ENCODE measurements around the gene ABCA10. TPM values are rescaled to one million over a fixed set of nuclear protein-coding genes. Genes with fewer than 3 reads are reported as not detected.

The ABCA10 gene
- total RNA-seq, 3 donors from 2014 or later = 0.13 to 0.41 TPM; not detected in 1

- Mint-ChIP-seq H3K4me1 (ENCODE audit: low read depth) (no peaks in the 10 kb centered on the region), H3K36me3 (ENCODE audit: insufficient read depth) (peaks cover 2% of the 10 kb centered on the region), H3K4me3 (no peak overlapping the region), H3K9me3 (no peaks in the 10 kb centered on the region), H3K27me3 (ENCODE audit: low read depth) (no peaks in the 10 kb centered on the region)
- no peak for ATAC-seq
- no peak for DNase-seq
Measured at GRCh38 chr17:69166957-69167356, 61.7 kb downstream of the ABCA10 start.

- H3K4me1 Mint-ChIP-seq (ENCODE audit: low read depth) = no peaks in the 10 kb centered on the region
- DNase-seq = no peak
- H3K27me3 Mint-ChIP-seq (ENCODE audit: low read depth) = no peaks in the 10 kb centered on the region
- ATAC-seq = no peak
- no peaks in the 10 kb centered on the region for H3K9me3 Mint-ChIP-seq
- no peak overlapping the region for H3K4me3 Mint-ChIP-seq
- peaks cover under 1% of the 10 kb centered on the region for H3K36me3 Mint-ChIP-seq (ENCODE audit: insufficient read depth)
Measured at GRCh38 chr17:69164206-69164605, 64.4 kb downstream of the ABCA10 start.

- H3K36me3 Mint-ChIP-seq (ENCODE audit: insufficient read depth) = peaks cover 2% of the 10 kb centered on the region
- H3K27me3 Mint-ChIP-seq (ENCODE audit: low read depth) = no peaks in the 10 kb centered on the region
- no peak overlapping the region for H3K4me3 Mint-ChIP-seq
- H3K9me3 Mint-ChIP-seq = no peaks in the 10 kb centered on the region
- ATAC-seq = no peak
- no peaks in the 10 kb centered on the region for H3K4me1 Mint-ChIP-seq (ENCODE audit: low read depth)
- no peak for DNase-seq
Measured at GRCh38 chr17:69159418-69159817, 69.2 kb downstream of the ABCA10 start.

- no peak overlapping the region for H3K4me3 Mint-ChIP-seq
- peaks cover 15% of the 10 kb centered on the region for H3K36me3 Mint-ChIP-seq (ENCODE audit: insufficient read depth)
- no peak for ATAC-seq
- DNase-seq = no peak
- no peaks in the 10 kb centered on the region for H3K9me3 Mint-ChIP-seq
- no peaks in the 10 kb centered on the region for H3K27me3 Mint-ChIP-seq (ENCODE audit: low read depth)
- no peaks in the 10 kb centered on the region for H3K4me1 Mint-ChIP-seq (ENCODE audit: low read depth)
Measured at GRCh38 chr17:69154267-69154666, 74.4 kb downstream of the ABCA10 start.

GRCh38 chr17:69150333-69150732 is 78.3 kb downstream of the ABCA10 start:
- DNase-seq (no peak), ATAC-seq (no peak)
- H3K36me3 Mint-ChIP-seq (ENCODE audit: insufficient read depth) = peaks cover 16% of the 10 kb centered on the region
- no peak overlapping the region for H3K4me3 Mint-ChIP-seq
- H3K4me1 Mint-ChIP-seq (ENCODE audit: low read depth) = no peaks in the 10 kb centered on the region
- H3K27me3 Mint-ChIP-seq (ENCODE audit: low read depth) = no peaks in the 10 kb centered on the region
- no peaks in the 10 kb centered on the region for H3K9me3 Mint-ChIP-seq

GRCh38 chr17:69147460-69147859 is 81.2 kb downstream of the ABCA10 start:
- no peak for ATAC-seq
- H3K27me3 Mint-ChIP-seq (ENCODE audit: low read depth) = peaks cover 6% of the 10 kb centered on the region
- H3K4me1 Mint-ChIP-seq (ENCODE audit: low read depth) = no peaks in the 10 kb centered on the region

GRCh38 chr17:69144331-69145255 is 84.0 kb downstream of the ABCA10 start:
- peaks cover 6% of the 10 kb centered on the region for H3K27me3 Mint-ChIP-seq (ENCODE audit: low read depth)

More at GRCh38 chr17:69147460-69147859, 81.2 kb downstream of the ABCA10 start:
- Mint-ChIP-seq H3K9me3 (no peaks in the 10 kb centered on the region), H3K4me3 (no peak overlapping the region), H3K36me3 (ENCODE audit: insufficient read depth) (peaks cover 15% of the 10 kb centered on the region)
- no peak for DNase-seq

GRCh38 chr17:69143683-69144231 is 84.9 kb downstream of the ABCA10 start:
- no peak for ATAC-seq

More at GRCh38 chr17:69144331-69145255, 84.0 kb downstream of the ABCA10 start:
- Mint-ChIP-seq H3K36me3 (ENCODE audit: insufficient read depth) (peaks cover 2% of the 10 kb centered on the region), H3K4me1 (ENCODE audit: low read depth) (no peaks in the 10 kb centered on the region), H3K9me3 (no peaks in the 10 kb centered on the region), H3K4me3 (no peak overlapping the region)
- ATAC-seq (no peak), DNase-seq (no peak)

GRCh38 chr17:69143151-69143550 is 85.5 kb downstream of the ABCA10 start:
- ATAC-seq (no peak), DNase-seq (no peak)
- Mint-ChIP-seq H3K4me1 (ENCODE audit: low read depth) (no peaks in the 10 kb centered on the region), H3K9me3 (no peaks in the 10 kb centered on the region), H3K36me3 (ENCODE audit: insufficient read depth) (peaks cover 2% of the 10 kb centered on the region), H3K27me3 (ENCODE audit: low read depth) (peaks cover 6% of the 10 kb centered on the region), H3K4me3 (no peak overlapping the region)

More at GRCh38 chr17:69143683-69144231, 84.9 kb downstream of the ABCA10 start:
- H3K4me3 Mint-ChIP-seq = no peak overlapping the region
- no peaks in the 10 kb centered on the region for H3K4me1 Mint-ChIP-seq (ENCODE audit: low read depth)
- DNase-seq = no peak
- H3K9me3 Mint-ChIP-seq = no peaks in the 10 kb centered on the region
- peaks cover 2% of the 10 kb centered on the region for H3K36me3 Mint-ChIP-seq (ENCODE audit: insufficient read depth)
- H3K27me3 Mint-ChIP-seq (ENCODE audit: low read depth) = peaks cover 6% of the 10 kb centered on the region

- H3K27me3 Mint-ChIP-seq (ENCODE audit: low read depth) = peaks cover 6% of the 10 kb centered on the region
- no peaks in the 10 kb centered on the region for H3K4me1 Mint-ChIP-seq (ENCODE audit: low read depth)
- no peak overlapping the region for H3K4me3 Mint-ChIP-seq
- no peaks in the 10 kb centered on the region for H3K9me3 Mint-ChIP-seq
- DNase-seq (no peak), ATAC-seq (no peak)
- no peaks in the 10 kb centered on the region for H3K36me3 Mint-ChIP-seq (ENCODE audit: insufficient read depth)
Measured at GRCh38 chr17:69142175-69142802, 86.3 kb downstream of the ABCA10 start.

- Mint-ChIP-seq H3K27me3 (ENCODE audit: low read depth) (peaks cover 6% of the 10 kb centered on the region), H3K9me3 (no peaks in the 10 kb centered on the region), H3K36me3 (ENCODE audit: insufficient read depth) (no peaks in the 10 kb centered on the region), H3K4me1 (ENCODE audit: low read depth) (no peaks in the 10 kb centered on the region), H3K4me3 (no peak within 1 kb of the TSS)
- no peak for DNase-seq
- ATAC-seq = no peak
Measured at GRCh38 chr17:69141431-69142174, 87.0 kb downstream of the ABCA10 start, which contains the start of gene ABCA6. Gene ABCA6 (minus strand): TSS chr17:69141895. CDS start chr17:69140703, 1,192 bp downstream.

- Mint-ChIP-seq H3K4me3 (no peak overlapping the region), H3K36me3 (ENCODE audit: insufficient read depth) (peaks cover 3% of the 10 kb centered on the region), H3K27me3 (ENCODE audit: low read depth) (no peaks in the 10 kb centered on the region), H3K4me1 (ENCODE audit: low read depth) (no peaks in the 10 kb centered on the region), H3K9me3 (no peaks in the 10 kb centered on the region)
- no peak for DNase-seq
- no peak for ATAC-seq
Measured at GRCh38 chr17:69134112-69134511, 94.5 kb downstream of the ABCA10 start.

GRCh38 chr17:69130627-69131296 is 97.9 kb downstream of the ABCA10 start:
- no peak overlapping the region for H3K4me3 Mint-ChIP-seq
- no peaks in the 10 kb centered on the region for H3K27me3 Mint-ChIP-seq (ENCODE audit: low read depth)
- DNase-seq (no peak), ATAC-seq (no peak)
- H3K9me3 Mint-ChIP-seq = no peaks in the 10 kb centered on the region
- no peaks in the 10 kb centered on the region for H3K4me1 Mint-ChIP-seq (ENCODE audit: low read depth)
- H3K36me3 Mint-ChIP-seq (ENCODE audit: insufficient read depth) = peaks cover 3% of the 10 kb centered on the region

Measured in activated T-cell treated with anti-CD3 and anti-CD28 coated beads, Interleukin-2, amount 50 U/mL, for 4 hours (primary cell).